Raji (cell line): ENCODE measurements around the gene MAD1L1.

Experiments
- POLR2A ChIP-seq: IDR thresholded peaks from 2 replicates; pipeline ENCODE4 v1.6.1; 2011; ENCODE audit warnings: low read depth, low read length, control low read depth; ENCODE audit not compliant: insufficient read depth

The MAD1L1 gene

DNA sequence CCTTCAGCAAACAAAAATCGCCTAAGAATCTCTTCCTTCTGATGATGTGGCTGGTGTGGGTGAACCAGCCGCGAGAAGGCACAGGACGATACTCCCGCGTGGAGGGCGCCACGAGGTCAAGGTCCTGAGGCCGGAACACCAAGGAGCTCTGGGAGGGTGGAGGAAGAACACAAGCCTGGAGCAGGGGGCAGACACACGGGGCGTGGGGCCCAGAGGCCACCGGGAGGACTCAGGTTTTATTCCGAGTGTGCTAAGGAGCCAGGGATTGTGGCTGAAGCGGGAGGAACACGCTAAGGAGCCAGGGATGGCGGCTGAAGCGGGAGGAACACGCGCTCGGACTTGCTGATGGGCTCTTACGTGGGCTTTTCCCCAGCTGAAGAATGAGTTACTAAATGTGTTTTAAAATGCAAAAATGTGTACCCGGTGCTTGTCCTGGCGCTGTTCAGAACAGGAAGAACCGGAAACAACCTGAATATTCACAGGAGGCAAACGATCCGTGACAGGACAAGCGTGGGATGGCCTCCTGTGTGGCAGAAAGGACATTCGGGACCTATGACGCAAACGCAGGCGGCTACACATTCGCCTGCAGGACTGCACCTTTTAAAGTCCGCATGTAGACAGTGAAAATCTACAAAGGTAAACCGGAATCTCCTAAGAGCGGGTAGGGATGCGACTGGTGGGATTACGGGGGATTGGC is 64.0 kb downstream of the MAD1L1 start:
- no peak for TF ChIP-seq POLR2A

DNA sequence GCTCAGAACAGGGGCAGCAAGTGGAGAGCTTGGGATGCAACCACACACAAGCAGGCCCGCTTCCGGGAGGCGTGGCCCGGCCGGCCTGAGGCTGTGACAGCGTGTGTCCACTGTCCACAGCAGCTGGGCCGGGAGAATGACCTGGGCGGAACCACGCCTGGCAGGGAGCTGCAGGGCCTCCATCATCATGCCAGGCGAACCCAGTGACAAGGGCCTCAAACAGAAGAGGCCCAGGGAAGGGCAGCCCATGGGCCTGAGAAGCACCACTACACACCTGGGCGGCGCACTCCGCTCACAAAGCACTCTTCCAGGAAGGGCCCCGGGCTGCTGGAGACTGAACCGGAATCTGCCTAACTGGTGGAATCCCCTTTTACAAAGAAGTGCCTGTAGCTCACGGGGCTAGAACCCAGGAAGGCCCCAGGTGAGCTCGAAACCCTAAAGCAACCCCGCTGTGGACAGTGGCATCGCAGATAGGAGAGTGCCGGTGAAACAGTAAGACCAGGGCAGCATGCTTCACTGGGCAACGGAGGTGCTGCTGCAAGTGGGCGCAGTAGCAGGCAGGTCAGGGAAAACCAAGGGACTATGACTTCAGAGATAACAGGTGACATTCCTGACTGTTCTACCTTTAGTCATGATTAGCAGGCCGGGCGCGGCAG is 66.0 kb downstream of the MAD1L1 start:
- no peak for TF ChIP-seq POLR2A

DNA sequence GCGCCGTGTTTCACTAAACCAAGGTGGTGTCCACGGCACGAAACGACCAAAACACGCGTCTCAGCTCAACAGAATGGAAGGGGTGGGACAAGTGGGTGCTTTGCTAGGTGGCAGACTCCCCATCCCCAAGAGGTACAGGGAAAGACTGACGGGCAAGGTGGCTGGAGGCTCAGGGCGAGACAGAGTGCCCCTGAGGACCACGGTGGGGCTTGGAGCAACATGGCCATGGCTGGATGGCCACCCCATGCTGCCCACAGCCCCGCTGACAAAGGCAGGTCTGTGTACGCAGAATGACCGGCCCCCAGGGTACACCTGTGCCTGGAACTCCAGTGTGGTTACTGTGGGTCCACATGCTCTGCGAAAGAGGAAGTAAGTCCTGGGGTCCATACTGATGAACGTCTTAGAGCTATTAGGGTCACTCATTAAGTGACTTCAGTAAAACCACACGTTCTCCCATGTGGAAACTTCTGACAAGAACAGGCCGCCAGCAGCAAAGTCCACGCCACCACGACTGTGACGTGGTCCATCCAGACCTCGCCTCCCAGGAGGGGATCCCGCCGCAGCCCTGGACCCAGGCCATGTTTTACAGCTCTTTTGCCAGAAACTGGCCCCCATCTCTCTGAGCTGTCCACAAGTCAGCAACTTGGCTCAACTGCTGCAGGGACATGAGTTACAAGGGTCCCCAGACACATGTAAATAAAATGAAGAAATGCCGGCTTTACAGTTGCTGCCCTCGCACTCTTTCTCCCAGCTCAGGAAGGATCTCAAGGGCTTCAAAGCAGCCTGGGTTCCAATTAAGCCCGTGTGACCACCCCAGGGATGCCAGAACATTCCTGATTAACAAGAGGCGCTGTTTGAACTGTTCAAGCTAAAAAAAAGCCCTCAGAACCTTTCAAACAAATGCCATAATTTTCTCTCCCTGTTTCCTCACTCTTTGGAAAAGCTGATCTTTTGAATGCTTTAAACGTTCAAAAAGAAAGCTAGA is 66.8 kb downstream of the MAD1L1 start:
- no peak for TF ChIP-seq POLR2A

- no peak for TF ChIP-seq POLR2A
Measured at GRCh38 chr7:2165239-2165609, 67.5 kb downstream of the MAD1L1 start.

DNA sequence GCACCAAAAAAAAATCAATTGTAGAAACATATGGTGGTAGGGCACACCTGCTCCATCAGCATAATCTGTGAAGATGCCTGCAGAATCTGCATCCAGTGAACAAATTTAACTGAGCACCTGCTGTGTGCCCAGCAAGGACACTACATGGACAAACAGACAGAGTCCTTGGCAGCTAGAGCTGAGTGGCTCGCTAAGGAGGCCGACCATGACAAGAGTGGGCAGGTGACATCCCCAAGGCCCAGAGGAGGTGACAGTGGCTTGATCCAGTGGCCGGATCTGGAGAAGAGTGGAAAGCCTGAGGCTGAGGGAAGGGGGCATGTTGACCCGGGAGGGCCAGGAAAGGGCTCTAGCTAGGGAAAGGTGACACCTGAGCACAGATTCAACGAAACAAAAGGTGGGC is 68.1 kb downstream of the MAD1L1 start:
- no peak for TF ChIP-seq POLR2A

DNA sequence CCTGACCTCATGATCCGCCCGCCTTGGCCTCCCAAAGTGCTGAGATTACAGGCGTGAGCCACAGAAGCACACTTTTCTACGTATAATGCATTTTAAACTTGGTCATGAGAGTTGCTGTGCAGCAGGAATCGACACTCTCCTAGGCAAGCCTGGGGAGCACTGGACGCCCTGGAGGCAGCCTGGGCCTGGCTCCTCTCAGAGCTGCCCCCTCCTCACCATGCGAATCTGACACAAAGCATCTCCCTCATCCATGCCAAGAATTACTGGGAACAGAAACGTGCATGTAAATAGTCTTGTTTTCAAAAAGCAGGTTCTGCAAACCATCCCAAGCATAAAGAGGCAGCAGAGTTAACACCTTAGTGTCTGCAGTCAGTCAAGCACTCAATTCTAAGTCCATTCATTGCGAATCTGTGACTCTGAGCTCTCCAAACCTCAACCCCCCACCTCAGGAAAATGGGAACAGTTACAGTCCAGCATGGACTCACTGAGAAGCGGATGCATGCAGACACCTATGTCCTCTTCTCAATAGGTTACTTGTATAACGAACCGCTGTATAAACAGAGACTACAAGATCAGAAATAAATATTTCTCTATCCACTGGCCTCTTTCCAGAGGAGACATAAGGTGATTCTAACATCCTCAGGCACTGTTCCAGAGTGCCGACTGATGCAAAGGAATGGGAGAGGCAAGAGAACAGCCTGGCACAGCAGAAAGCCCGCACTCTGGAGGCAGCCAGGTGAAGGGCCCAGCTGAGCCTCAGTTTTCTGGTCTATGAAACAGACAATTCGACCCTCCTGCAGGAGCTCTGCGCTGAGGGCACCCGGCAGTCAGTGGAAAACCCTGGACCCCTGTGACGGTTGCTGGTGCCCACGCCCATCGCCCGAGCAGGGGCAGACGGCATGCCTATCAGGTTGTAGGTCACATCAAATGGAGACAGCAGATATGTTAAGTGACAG is 68.9 kb downstream of the MAD1L1 start:
- TF ChIP-seq POLR2A = no peak

GRCh38 chr7:2162959-2163358 is 69.8 kb downstream of the MAD1L1 start:
- TF ChIP-seq POLR2A = no peak

GRCh38 chr7:2159176-2159520 is 73.6 kb downstream of the MAD1L1 start:
- no peak for TF ChIP-seq POLR2A

- TF ChIP-seq POLR2A = no peak
Measured at GRCh38 chr7:2158331-2159175, 74.2 kb downstream of the MAD1L1 start.

GRCh38 chr7:2157473-2158279 is 75.1 kb downstream of the MAD1L1 start:
- no peak for TF ChIP-seq POLR2A

- TF ChIP-seq POLR2A = no peak
Measured at GRCh38 chr7:2156756-2157472, 75.8 kb downstream of the MAD1L1 start.

GRCh38 chr7:2154831-2155230 is 77.9 kb downstream of the MAD1L1 start:
- TF ChIP-seq POLR2A = no peak
